Measurements from ENCODE around the gene TIGIT. TPM values are rescaled to one million over a fixed set of nuclear protein-coding genes. Genes with fewer than 3 reads are reported as not detected.
"Not testable (repeated sequence)": the region's sequence is repeated elsewhere in the genome, so short reads cannot be mapped to it uniquely, and the experiment has no call there.

TIGIT gene
- total RNA-seq, 1 donor from 2014 or later = 1.7 TPM

DNA sequence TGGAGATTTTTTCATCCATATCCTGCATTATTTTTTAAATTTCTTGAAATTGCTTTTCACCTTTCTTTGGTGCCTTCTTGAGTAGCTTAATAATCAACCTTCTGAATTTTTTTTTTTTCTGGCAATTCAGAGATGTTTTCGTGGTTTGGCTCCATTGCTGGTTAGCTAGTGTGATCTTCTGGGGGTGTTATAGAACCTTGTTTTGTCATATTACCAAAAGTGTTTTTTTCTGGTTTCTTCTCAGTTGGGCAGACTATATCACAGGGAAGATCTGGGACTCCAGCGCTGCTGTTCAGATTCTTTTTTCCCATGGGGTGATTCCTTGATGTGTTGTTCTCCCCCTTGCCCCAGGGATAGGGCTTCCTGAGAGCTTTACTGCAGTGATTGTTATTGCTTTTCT is 23.8 kb upstream of the TIGIT start:
- H3K36me3 ChIP-seq = no peaks in the 10 kb centered on the region
- H3K9me3 ChIP-seq = no peaks in the 10 kb centered on the region
- no peak for ATAC-seq
- no peaks in the 10 kb centered on the region for H3K4me1 ChIP-seq
- no peaks in the 10 kb centered on the region for H3K27me3 ChIP-seq
- no peak overlapping the region for H3K27ac ChIP-seq
- no peak overlapping the region for H3K4me3 ChIP-seq
- TF ChIP-seq, protein P1, sequence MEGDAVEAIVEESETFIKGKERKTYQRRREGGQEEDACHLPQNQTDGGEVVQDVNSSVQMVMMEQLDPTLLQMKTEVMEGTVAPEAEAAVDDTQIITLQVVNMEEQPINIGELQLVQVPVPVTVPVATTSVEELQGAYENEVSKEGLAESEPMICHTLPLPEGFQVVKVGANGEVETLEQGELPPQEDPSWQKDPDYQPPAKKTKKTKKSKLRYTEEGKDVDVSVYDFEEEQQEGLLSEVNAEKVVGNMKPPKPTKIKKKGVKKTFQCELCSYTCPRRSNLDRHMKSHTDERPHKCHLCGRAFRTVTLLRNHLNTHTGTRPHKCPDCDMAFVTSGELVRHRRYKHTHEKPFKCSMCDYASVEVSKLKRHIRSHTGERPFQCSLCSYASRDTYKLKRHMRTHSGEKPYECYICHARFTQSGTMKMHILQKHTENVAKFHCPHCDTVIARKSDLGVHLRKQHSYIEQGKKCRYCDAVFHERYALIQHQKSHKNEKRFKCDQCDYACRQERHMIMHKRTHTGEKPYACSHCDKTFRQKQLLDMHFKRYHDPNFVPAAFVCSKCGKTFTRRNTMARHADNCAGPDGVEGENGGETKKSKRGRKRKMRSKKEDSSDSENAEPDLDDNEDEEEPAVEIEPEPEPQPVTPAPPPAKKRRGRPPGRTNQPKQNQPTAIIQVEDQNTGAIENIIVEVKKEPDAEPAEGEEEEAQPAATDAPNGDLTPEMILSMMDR (IDR thresholded peaks at IDR 0.05) = no peak
- no peak for DNase-seq
- intact Hi-C loops (cut with DNase I) = no loop called here

DNA sequence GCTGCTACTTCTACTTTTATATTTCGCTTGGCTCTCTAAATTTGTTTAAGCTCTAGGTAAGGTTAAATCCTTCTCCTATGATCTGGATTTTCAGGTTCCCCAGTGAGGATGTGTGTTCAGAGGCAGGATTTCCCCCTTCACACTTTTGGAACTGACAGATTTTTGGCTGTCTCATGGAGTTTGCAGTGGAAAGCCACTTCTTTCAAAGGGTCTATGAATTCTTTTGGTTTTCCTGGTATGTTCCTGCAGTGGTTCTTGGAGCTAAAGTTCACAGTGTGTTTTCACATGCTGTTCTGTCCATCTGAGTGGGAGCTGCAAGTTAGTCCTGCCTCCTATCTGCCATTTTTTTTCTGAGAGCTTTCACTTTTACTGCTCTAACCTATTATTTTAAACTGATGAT is 21.6 kb upstream of the TIGIT start:
- intact Hi-C loops (cut with DNase I) = no loop called here

DNA sequence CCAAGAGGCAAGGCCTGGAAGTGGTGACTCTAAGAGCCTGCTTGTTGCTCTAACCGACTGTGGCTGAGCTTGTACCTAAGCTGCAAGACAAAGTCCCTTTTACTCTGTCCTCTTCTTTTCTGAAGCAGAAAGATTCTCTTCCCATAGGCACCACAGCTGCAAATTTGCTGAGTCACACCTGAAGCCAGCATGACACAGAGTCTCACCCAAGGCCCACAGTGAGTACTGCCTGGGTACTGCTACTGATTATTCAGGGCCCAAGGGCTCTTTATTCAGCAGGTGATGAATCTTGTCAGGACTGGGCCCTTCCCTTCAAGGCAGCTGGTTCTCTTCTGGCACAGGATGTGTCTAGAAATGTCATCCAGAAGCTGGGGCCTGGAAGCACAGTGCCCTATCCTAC is 18.9 kb upstream of the TIGIT start:
- no peak overlapping the region for H3K4me3 ChIP-seq
- H3K27ac ChIP-seq = no peak overlapping the region
- DNase-seq (no peak), ATAC-seq (no peak)
- TF ChIP-seq, protein P1 (IDR thresholded peaks at IDR 0.05) = no peak
- no peaks in the 10 kb centered on the region for H3K27me3 ChIP-seq
- H3K9me3 ChIP-seq = no peaks in the 10 kb centered on the region
- no peaks in the 10 kb centered on the region for H3K4me1 ChIP-seq
- intact Hi-C loops (cut with DNase I) = no loop called here
- H3K36me3 ChIP-seq = no peaks in the 10 kb centered on the region

More for the DNA sequence above, 21.6 kb upstream of the TIGIT start:
- Histone ChIP-seq H3K4me1 (no peaks in the 10 kb centered on the region), H3K9me3 (no peaks in the 10 kb centered on the region), H3K4me3 (no peak overlapping the region), H3K27ac (no peak overlapping the region), H3K36me3 (no peaks in the 10 kb centered on the region), H3K27me3 (no peaks in the 10 kb centered on the region)
- DNase-seq (no peak), ATAC-seq (no peak)
- TF ChIP-seq, protein P1 (IDR thresholded peaks at IDR 0.05) = no peak

DNA sequence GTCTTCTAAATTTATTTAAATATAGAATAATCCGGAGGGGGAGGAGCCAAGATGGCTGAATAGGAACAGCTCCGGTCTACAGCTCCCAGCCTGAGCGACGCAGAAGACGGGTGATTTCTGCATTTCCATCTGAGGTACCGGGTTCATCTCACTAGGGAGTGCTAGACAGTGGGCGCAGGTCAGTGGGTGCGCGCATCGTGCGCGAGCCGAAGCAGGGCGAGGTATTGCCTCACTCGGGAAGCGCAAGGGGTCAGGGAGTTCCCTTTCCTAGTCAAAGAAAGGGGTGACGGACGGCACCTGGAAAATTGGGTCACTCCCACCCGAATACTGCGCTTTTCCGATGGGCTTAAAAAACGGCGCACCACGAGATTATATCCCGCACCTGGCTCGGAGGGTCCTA is 17.0 kb upstream of the TIGIT start:
- ATAC-seq; intact Hi-C loops (cut with DNase I); H3K27me3 ChIP-seq; H3K36me3 ChIP-seq; DNase-seq; H3K4me1 ChIP-seq; H3K9me3 ChIP-seq; H3K4me3 ChIP-seq; H3K27ac ChIP-seq: not testable (repeated sequence)

DNA sequence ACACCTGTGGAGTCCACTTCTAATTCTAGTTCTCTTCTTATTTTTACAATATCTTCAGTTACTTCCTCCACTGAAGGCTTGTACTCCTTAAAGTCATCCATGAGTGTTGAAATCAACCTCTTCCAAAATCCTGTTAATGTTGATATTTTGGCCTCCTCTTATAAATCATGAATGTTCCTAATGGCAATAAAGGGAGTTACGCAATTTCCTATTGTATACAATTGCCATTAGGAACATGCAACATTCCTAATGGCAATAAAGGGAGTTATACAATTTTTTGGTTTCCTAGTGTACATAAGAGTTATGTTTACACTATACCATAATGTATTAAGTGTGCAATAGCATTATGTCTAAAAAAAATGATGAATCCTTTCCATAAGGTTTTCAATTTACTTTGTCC is 9.2 kb upstream of the TIGIT start:
- DNase-seq (no peak), ATAC-seq (no peak)
- intact Hi-C loops (cut with DNase I) = no loop called here
- Histone ChIP-seq H3K9me3 (no peaks in the 10 kb centered on the region), H3K4me1 (no peaks in the 10 kb centered on the region), H3K27me3 (no peaks in the 10 kb centered on the region), H3K36me3 (no peaks in the 10 kb centered on the region), H3K27ac (no peak overlapping the region), H3K4me3 (no peak overlapping the region)
- TF ChIP-seq, protein P1 (IDR thresholded peaks at IDR 0.05) = no peak

DNA sequence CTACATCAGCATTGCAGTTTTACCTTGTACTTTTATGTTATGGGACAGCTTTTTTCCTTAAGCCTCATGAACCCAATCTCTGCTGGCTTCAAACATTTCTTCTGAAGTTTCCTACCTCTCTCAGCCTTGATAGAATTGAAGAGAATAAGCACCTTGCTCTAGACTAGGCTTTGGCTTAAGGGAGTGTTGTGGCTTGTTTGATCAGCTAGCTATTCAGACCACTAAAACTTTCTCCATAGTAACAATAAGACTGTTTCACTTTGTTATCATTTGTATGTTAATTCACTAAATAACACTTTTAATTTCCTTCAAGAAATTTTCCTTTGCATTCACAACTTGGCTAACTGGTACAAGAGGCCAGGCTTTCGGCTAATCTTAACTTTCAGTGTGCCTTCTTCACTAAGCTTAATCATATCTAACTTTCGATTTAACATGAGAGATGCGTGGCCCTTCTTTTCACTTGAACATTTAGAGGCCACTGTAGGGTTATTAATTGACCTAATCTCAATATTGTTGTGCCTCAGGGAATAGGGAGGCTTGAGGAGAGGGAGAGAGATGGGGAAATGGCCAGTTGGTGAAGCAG is 8.1 kb upstream of the TIGIT start:
- H3K36me3 ChIP-seq = no peaks in the 10 kb centered on the region
- ATAC-seq (no peak), DNase-seq (no peak)
- no peak overlapping the region for H3K27ac ChIP-seq
- TF ChIP-seq, protein P1 (IDR thresholded peaks at IDR 0.05) = no peak
- no peaks in the 10 kb centered on the region for H3K4me1 ChIP-seq
- no peak overlapping the region for H3K4me3 ChIP-seq
- H3K27me3 ChIP-seq = no peaks in the 10 kb centered on the region
- no peaks in the 10 kb centered on the region for H3K9me3 ChIP-seq
- intact Hi-C loops (cut with DNase I) = no loop called here

All from upper lobe of right lung (tissue), 1 donor.